GM12878 (cell line): Measurements from ENCODE around the gene RAB26. TPM values are rescaled to one million over a fixed set of nuclear protein-coding genes. Genes with fewer than 3 reads are reported as not detected.

ENCODE experiments used
- ATAC-seq: fragments of 200-7000 bp; cut with Tn5 transposase; 3 replicates; pipeline ENCODE4 v1.9.1; 2020; ENCODE audit warnings: mild to moderate bottlenecking, moderate library complexity
- BruUV-seq: library from RNA; stranded (reverse); fragments of 400-500 nt; replicated peaks from 2 replicates; lab custom pipeline; 2021; lab: Mats Ljungman, UMichigan
- CTCF ChIA-PET: fragments of 300-600 bp; sonication (Branson Sonifier 250); formaldehyde crosslinking; extraction: SDS; loops from one replicate; lab custom pipeline; 2021; ENCODE audit warnings: inconsistent platforms; lab: Yijun Ruan, JAX
- POLR2A ChIA-PET: fragments of 350-600 bp; formaldehyde crosslinking; extraction: SDS; loops from one replicate; lab custom pipeline; 2021; ENCODE audit warnings: inconsistent platforms; lab: Charles Lee
- RAD21 ChIA-PET: fragments of 300-600 bp; sonication (Branson Sonifier 250); formaldehyde crosslinking; loops from one replicate; lab custom pipeline; 2023; ENCODE audit warnings: antibody characterized with exemption; ENCODE audit not compliant: unreplicated experiment; lab: Charles Lee
- SMC1A ChIA-PET: fragments of 300-600 bp; sonication (Branson Sonifier 250); formaldehyde crosslinking; loops from one replicate; lab custom pipeline; 2023; ENCODE audit not compliant: unreplicated experiment, uncharacterized antibody; lab: Charles Lee
- DNase-seq: peaks from one replicate; pipeline ENCODE4 v3.0.0-alpha.2; 2011; ENCODE audit warnings: low read depth, low spot score
- FAIRE-seq: peaks from 3 replicates; lab custom pipeline; 2011; peaks lifted over from hg19 to GRCh38; lab: Jason Lieb, UNC
- H2AFZ ChIP-seq: 2 replicates; pipeline ENCODE4 v1.6.0; 2011; ENCODE audit warnings: low read depth, low read length, control low read depth; ENCODE audit not compliant: control insufficient read depth
- H3K27ac ChIP-seq: 2 replicates; pipeline ENCODE4 v1.5.1; 2011; ENCODE audit warnings: control low read depth; ENCODE audit not compliant: control insufficient read depth, insufficient read depth
- H3K27me3 ChIP-seq, 2 experiments: replicated peaks in 1 of 2; 2 replicates each; pipeline versions ENCODE4 v1.6.0 to v1.6.1; 2011; ENCODE audit warnings: low read length in 1 of 2; ENCODE audit not compliant: control insufficient read depth in 2 of 2, insufficient read depth in 2 of 2
- H3K36me3 ChIP-seq, 2 experiments: 2 replicates each; pipeline ENCODE4 v1.5.1; 2011; ENCODE audit warnings: low read length in 1 of 2; ENCODE audit not compliant: control insufficient read depth in 2 of 2, insufficient read depth in 2 of 2
- H3K4me1 ChIP-seq: 2 replicates; pipeline ENCODE4 v1.6.1; 2011; ENCODE audit warnings: mild to moderate bottlenecking, low read length, moderate library complexity, mixed read lengths; ENCODE audit not compliant: control insufficient read depth, insufficient read depth
- H3K4me2 ChIP-seq: 2 replicates; pipeline ENCODE4 v1.6.0; 2011; ENCODE audit warnings: control low read depth; ENCODE audit not compliant: control insufficient read depth, insufficient read depth
- H3K4me3 ChIP-seq: fragments of 200-600 bp; sonication (generic); 2 replicates; pipeline ENCODE4 v1.5.1; 2016
- H3K79me2 ChIP-seq: 2 replicates; pipeline ENCODE4 v1.6.0; 2011; ENCODE audit warnings: low read length; ENCODE audit not compliant: control insufficient read depth, insufficient read depth
- H3K9ac ChIP-seq: 2 replicates; pipeline ENCODE4 v1.8.0; 2011; ENCODE audit warnings: low read length, control low read depth, mixed read lengths; ENCODE audit not compliant: control insufficient read depth, insufficient read depth
- H3K9me3 ChIP-seq: replicated peaks from 3 replicates; pipeline ENCODE4 v1.5.1; 2011; ENCODE audit warnings: mild to moderate bottlenecking, low read length; ENCODE audit not compliant: control insufficient read depth, insufficient read depth
- H4K20me1 ChIP-seq: 2 replicates; pipeline ENCODE4 v1.6.0; 2011; ENCODE audit not compliant: control insufficient read depth, insufficient read depth
- PBX3 ChIP-seq: IDR thresholded peaks from 2 replicates; pipeline ENCODE4 v1.6.1; 2011; ENCODE audit warnings: mild to moderate bottlenecking, low read depth, low read length, moderate library complexity; ENCODE audit not compliant: insufficient replicate concordance
- POLR2A ChIP-seq: IDR thresholded peaks from 2 replicates; pipeline ENCODE4 v1.6.1; 2011; ENCODE audit warnings: low read depth, mild to moderate bottlenecking, low read length
- SMAD5 ChIP-seq: IDR thresholded peaks from 2 replicates; pipeline ENCODE4 v1.6.1; 2016; ENCODE audit warnings: antibody characterized with exemption, low read depth
- SMC3 ChIP-seq: IDR thresholded peaks from 2 replicates; pipeline ENCODE4 v1.6.1; 2011; ENCODE audit warnings: low read length, improper control_type of control experiment, borderline replicate concordance
- TBL1XR1 ChIP-seq: IDR thresholded peaks from 2 replicates; pipeline ENCODE4 v1.6.1; 2012; ENCODE audit warnings: low read depth, low read length, improper control_type of control experiment
- WGBS: methylation state at CpG from one replicate; pipeline ENCODE4 v1.1.6; 2016; ENCODE audit warnings: low lambda C conversion rate; ENCODE audit not compliant: insufficient replicate concordance, insufficient coverage; ENCODE audit errors: missing lambda C conversion rate; 5-methylcytosine and 5-hydroxymethylcytosine counted together
- in situ Hi-C: fragments of 300-500 bp; cut with MboI; formaldehyde crosslinking; loops from 9 replicates; pipeline ENCODE4 v1.14.3; 2018; ENCODE audit warnings: mixed read lengths
- intact Hi-C: fragments of 100-400 bp; cut with micrococcal nuclease; formaldehyde crosslinking; loops from one replicate; pipeline ENCODE4 v1.14.2; 2022; ENCODE audit not compliant: unreplicated experiment
- polyA plus RNA-seq, 11 experiments: library from polyadenylated mRNA; depleted of rRNA in 4 of 11; unstranded in 6 of 11; stranded (reverse) in 5 of 11; fragments of >200 nt; fragmentation: Nextera tagmentation in 4 of 11; fragmentation: Illumina TruSeq in 1 of 11; extraction: Ambion mirVana in 4 of 11; extraction: Trizol in 1 of 11; gene quantifications; 1 replicate in 1 of 11; 2 replicates in 10 of 11; pipeline versions ENCODE4 v1.2.1 to v1.2.3, GENCODE V29; 2011 to 2016; ENCODE audit warnings: inconsistent platforms in 2 of 11, missing spikeins in 2 of 11, low read depth in 1 of 11
- total RNA-seq, 4 experiments: library from RNA; depleted of rRNA in 3 of 4; stranded (reverse); fragments of >200 nt in 3 of 4; fragmentation: Illumina TruSeq in 1 of 4; extraction: Trizol in 1 of 4; gene quantifications; 2 replicates each; pipeline versions ENCODE4 v1.2.1 to v1.2.3, GENCODE V29; 2013 to 2021
- TF ChIP-seq, protein P1 (sequence below): fragments of 450-650 bp; IDR thresholded peaks from 2 replicates; pipeline ENCODE4 v1.6.1; 2018; ENCODE audit warnings: borderline replicate concordance, mild to moderate bottlenecking; ENCODE audit not compliant: partially characterized antibody

Gene RAB26
- total and polyA plus RNA-seq, 10 of the 15 experiments (the other 5 are each of a cell fraction or from before 2014, with no cell fraction given), result 0.13 to 4.5 (median 0.33) TPM; not detected in 1

- Histone ChIP-seq H3K79me2 (no peaks in the 10 kb centered on the region), H3K4me2 (no peak overlapping the region), H3K9me3 (no peaks in the 10 kb centered on the region), H3K27ac (no peak overlapping the region), H4K20me1 (no peaks in the 10 kb centered on the region), H3K9ac (no peak overlapping the region), H3K4me3 (no peak overlapping the region), H2AFZ (no peak overlapping the region), H3K36me3 (peaks cover 6 to 7% of the 10 kb centered on the region in 2 experiments; a peak in 3 of 4 replicates), H3K4me1 (no peaks in the 10 kb centered on the region), H3K27me3 (no peaks in the 10 kb centered on the region; a peak in 1 of 4 replicates)
- RAD21 ChIA-PET, result no interaction called here
- FAIRE-seq, result no peak
- CTCF ChIA-PET, result no interaction called here
- intact Hi-C loops, result no loop called here
- no TSS peak for BruUV-seq
- SMC1A ChIA-PET, result no interaction called here
- TF ChIP-seq TBL1XR1, result no peak
- peak; percentile 41; the same call in 1 of the 2 replicates for TF ChIP-seq POLR2A
- TF ChIP-seq, protein P1, sequence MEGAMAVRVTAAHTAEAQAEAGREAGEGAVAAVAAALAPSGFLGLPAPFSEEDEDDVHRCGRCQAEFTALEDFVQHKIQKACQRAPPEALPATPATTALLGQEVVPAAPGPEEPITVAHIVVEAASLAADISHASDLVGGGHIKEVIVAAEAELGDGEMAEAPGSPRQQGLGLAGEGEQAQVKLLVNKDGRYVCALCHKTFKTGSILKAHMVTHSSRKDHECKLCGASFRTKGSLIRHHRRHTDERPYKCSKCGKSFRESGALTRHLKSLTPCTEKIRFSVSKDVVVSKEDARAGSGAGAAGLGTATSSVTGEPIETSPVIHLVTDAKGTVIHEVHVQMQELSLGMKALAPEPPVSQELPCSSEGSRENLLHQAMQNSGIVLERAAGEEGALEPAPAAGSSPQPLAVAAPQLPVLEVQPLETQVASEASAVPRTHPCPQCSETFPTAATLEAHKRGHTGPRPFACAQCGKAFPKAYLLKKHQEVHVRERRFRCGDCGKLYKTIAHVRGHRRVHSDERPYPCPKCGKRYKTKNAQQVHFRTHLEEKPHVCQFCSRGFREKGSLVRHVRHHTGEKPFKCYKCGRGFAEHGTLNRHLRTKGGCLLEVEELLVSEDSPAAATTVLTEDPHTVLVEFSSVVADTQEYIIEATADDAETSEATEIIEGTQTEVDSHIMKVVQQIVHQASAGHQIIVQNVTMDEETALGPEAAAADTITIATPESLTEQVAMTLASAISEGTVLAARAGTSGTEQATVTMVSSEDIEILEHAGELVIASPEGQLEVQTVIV, result no peak
- no peak for TF ChIP-seq SMC3
- no peak for TF ChIP-seq PBX3
- TF ChIP-seq SMAD5, result no peak
- POLR2A ChIA-PET, result no interaction called here
- no peak for DNase-seq
- in situ Hi-C loops, result no loop called here
- ATAC-seq, result no peak
- 97% methylated on average over 26 of the region's 50 CpGs for WGBS
Observed at GRCh38 chr16:2179107-2179501, 30.7 kb downstream of the RAB26 start.
